ENCODE measurements around the gene BCAS3.
"Not testable (repeated sequence)": the region's sequence is repeated elsewhere in the genome, so short reads cannot be mapped to it uniquely, and the experiment has no call there.

BCAS3 gene
- 6.1 to 21.3 (median 12.1) reads per million in 17 experiments for total RNA-seq

GRCh38 chr17:60677308-60678117 lies at the start of gene BCAS3:
Gene BCAS3 (plus strand): TSS chr17:60677851.
- DNase-seq: peak; percentile 98 to 99 (median 98)

- DNase-seq: no peak
These were observed 49.3 kb upstream of the BCAS3 start for GRCh38 chr17:60628252-60628889.

GRCh38 chr17:60629120-60629519 lies 48.5 kb upstream of the BCAS3 start:
- no peak for DNase-seq

DNA sequence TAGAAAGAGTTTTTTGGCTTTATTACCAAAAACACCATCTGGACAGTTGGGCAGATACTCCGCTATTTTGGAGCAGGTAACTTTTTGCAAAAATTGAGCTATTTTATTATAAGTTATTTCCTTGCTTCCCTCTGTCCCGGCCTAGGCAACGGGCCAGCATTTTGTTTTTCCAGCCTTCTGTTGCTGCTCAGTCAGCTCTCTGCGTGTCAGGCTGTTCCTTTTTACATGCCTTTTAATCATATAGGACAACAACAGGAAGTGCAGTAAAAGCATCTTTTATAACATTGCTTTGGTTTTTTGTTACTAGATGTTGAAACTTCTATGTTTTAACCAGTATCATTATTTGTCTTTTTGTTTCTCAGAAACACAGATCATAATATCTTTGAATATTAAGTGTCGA lies 47.3 kb upstream of the BCAS3 start:
- peak; percentile 32 to 57 (median 52) for DNase-seq

GRCh38 chr17:60631119-60631518 lies 46.5 kb upstream of the BCAS3 start:
- DNase-seq: peak in 3 of 4 experiments; percentile 10 to 24 (median 19)

- DNase-seq: no peak
These were observed 40.0 kb upstream of the BCAS3 start for GRCh38 chr17:60637683-60638082.

- no peak for DNase-seq
These were observed 38.7 kb upstream of the BCAS3 start for GRCh38 chr17:60639019-60639330.

DNA sequence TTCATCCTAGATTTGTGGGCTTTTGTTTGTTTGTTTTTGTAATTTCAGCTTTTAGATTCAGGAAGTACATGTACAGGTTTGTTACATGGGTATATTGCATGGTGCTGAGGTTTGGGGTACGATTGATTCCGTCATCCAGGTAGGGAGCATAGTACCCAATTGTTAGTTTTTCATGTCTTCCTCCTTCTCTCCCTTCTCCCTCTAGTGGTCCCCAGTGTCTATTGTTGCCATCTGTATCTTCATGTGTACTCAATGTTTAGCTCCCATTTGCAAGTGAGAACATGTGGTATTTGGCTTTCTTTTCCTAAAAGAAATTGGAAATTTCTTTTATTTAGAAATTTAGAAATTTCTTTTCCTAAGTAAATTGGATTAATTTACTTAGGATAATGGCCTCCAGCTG lies 37.1 kb upstream of the BCAS3 start:
- DNase-seq: peak in 3 of 4 experiments; percentile 9 to 20 (median 20)

DNA sequence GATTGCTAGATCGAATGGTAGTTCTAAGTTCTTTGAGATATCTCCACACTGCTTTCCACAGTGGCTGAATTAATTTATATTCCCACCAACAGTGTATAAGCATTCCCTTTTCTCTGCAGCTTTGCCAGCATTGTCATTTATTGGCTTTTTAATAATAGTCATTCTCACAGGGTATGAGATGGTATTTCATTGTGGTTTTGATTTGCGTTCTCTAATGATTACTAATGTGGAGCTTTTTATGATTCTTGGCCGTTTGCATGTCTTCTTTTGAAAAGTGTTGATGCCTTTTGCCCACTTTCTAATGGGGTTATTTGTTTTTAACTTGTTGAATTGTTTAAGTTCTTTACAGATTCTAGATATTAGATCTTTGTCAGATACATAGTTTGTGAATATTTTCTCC lies 36.5 kb upstream of the BCAS3 start:
- no peak for DNase-seq

DNA sequence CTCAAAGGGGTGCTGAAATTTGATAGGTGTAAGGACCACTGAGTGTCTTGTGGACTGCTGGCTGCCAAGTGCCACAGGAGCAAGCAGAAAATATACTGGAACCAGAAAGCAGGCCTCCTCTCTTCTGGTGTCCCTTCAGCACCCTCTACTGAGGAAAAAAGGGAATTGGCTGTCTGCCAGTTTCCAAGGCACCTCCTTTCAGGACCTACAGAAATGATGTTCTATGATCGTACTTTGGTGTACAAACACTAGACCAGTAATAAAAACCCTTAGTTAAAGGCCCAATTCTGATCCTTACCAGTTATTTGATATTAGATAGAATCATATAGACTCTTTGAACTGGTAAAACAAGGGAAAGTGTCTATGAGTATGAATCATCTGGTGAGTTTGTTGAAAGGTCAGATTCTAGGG lies 35.8 kb upstream of the BCAS3 start:
- DNase-seq: peak; percentile 84 to 94 (median 86)

DNA sequence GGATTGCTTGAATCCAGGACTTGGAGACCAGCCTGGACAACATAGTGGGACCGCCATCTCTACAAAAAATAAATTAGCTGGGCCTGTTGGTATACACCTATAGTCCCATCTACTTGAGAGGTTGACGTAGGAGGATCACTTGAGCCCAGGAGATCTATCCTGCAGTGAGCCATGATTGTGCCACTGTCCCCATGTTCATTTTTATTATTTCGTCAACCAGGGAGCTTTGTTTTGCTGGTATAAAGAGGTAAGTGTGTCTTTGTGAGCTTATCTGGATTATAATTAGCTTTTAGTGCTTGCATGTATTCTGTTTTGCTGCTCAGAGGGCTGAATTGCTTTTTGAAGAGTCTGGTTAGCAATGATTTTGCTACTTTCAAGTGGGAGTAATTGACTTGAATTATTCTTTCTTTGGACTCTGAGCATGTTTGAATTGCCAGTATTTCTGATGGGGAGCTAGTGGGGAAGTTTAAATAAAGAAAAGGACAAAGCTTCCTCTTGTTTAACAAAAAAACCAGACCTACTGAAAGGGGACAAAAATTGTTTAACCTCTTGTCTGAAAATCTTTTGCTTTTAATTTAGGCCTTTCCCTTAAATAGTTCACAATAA lies 31.6 kb upstream of the BCAS3 start:
- no peak for DNase-seq

DNA sequence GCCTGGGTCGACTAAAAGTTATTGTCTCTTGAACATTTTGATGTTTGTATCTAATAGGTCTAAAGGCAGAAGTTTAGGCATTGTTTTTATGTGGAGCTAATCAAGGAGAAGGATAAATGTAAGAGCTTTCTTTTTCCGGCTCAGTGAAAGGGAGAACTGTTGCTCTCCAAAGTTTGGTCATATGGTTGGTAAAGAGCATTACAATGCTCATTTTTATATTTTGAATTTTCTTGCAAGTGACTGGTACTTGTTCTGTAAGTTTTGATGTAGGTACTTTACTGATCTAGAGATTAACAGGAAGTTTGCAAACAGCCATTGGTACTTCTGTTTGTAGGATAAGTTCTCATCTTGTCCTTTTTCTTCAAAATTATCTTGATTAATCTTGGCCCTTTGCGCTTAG lies 30.9 kb upstream of the BCAS3 start:
- no peak for DNase-seq

DNA sequence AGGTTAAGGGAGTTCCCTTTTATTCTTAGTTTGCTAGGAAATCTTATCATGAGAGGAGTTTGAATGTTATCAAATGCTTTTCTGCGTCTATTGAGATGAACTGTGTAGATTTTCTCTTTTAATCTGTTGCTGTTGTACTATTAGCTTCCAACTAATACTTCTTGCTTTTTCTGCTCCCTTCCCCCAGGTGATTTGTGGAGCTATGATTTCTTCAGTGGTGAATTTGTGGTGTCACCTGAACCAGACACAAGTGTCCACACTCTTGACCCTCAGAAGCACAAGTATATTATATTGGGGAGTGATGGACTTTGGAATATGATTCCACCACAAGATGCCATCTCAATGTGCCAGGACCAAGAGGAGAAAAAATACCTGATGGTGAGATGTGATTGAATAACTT lies 29.9 kb upstream of the BCAS3 start:
- DNase-seq: no peak

DNA sequence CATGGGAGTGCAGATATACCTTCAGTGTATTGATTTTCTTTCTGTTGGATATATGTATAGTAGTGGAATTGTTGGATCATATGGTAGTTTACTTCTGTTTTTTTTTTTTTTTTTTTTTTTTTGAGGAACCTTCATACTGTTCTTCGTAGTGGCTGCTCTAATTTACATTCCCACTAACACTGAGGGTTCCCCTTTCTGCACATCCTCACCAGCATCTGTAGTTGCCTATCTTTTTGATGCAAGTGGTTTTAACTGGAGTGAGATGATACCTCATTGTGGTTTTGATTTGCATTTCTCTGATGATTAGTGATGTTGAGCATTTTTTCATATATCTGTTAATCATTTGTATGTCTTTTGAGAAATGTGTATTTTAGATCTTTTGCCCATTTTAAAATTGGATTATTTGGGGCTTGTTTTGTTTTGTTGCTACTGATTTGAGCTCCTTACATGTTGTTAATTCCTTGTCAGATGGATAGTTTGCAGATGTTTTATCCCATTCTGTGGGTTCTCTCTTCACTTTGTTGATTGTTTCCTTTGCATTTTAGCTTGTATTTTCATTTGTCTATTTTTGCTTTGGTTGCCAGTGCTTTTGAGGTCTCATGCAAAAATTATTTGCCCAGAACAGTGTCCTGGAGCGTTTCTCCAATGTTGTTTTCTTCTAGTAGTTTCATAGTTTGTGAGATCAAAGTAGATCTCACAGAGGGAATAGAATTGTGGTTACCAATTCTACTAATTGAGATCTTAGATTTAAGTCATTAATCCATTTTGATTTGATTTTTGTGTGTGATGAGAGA lies 25.0 kb upstream of the BCAS3 start:
- DNase-seq: peak; percentile 29 to 70 (median 47)

GRCh38 chr17:60653569-60653968 lies 24.1 kb upstream of the BCAS3 start:
- DNase-seq: no peak

DNA sequence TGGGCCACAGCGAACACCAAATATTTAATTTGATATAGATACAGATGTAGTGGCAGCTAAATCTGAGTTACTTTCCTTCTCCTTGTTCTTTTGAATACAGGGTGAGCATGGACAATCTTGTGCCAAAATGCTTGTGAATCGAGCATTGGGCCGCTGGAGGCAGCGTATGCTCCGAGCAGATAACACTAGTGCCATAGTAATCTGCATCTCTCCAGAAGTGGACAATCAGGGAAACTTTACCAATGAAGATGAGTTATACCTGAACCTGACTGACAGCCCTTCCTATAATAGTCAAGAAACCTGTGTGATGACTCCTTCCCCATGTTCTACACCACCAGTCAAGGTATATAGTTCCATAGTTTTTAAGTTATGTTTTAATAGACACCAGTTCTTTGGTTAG lies 21.2 kb upstream of the BCAS3 start:
- no peak for DNase-seq

DNA sequence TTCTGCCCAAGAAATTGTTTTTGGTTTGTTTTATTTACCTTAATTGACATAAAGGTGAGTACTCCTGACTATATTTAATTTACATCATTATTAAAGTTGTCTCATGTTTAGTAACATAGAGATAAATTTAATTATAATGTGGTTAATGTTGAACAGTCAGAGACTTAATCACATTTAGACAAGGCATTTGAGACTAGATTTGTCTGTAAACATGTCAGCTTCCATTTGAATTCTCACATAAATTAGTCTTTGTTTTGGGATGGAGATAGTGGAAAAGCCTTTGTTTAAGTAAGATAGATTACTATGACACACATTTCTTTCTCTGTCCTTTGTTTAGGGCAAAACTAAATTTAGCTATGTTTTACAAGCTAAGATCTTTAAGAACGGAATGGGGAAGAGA lies 18.5 kb upstream of the BCAS3 start:
- DNase-seq: no peak

GRCh38 chr17:60661489-60661888 lies 16.2 kb upstream of the BCAS3 start:
- DNase-seq: no peak

DNA sequence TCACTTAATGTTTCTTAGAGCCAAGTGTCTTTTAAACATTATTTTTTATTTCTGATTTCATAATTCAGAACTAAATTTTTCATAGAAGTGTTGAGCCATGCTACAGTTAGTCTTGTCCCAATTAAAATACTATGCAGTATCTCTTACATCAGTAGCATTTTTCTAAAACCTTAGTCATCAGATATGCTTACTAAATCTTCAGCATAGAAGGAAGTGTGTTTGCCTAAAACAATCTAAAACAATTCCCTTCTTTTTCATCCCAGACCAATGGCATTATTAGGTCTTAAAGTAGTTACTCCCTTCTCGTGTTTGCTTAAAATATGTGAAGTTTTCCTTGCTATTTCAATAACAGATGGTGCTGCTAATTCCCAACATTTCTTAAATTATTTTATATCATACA lies 13.6 kb upstream of the BCAS3 start:
- no peak for DNase-seq

DNA sequence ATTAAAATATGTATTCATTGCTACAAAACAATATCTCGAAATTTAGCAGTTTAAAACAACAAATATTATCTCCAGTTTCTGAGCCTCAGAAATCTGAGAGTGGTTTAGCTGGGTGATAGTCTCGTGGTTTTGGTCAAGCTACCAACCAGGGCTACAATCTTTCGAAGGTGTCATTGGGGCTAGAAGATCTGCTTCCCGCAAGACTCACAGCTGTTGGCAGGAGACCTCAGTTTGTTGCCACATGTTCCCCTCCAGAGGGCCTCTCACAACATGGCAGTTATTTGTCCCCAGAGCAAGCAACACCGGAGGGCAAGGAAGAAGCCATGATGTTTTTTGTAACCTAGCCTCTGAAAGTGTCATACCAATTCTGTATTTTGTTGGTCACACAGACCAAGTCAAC lies 12.0 kb upstream of the BCAS3 start:
- no peak for DNase-seq

DNA sequence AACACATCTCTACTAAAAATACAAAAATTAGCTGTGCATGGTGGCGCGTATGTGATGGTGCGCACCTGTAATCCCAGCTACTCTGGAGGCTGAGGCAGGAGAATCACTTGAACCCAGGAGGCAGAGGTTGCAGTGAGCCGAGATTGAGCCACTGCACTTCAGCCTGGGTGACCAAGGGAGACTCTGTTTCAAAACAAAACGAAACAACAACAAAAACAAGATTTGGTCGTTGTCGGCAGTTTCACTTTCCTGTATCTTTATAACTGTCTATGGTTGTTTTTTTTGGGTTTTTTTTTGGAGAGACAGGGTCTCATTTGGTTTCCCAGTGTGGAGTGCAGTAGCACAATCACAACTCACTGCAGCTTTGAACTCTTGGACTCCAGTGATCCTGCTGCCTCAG lies 8.9 kb upstream of the BCAS3 start:
- not testable (repeated sequence) for DNase-seq

DNA sequence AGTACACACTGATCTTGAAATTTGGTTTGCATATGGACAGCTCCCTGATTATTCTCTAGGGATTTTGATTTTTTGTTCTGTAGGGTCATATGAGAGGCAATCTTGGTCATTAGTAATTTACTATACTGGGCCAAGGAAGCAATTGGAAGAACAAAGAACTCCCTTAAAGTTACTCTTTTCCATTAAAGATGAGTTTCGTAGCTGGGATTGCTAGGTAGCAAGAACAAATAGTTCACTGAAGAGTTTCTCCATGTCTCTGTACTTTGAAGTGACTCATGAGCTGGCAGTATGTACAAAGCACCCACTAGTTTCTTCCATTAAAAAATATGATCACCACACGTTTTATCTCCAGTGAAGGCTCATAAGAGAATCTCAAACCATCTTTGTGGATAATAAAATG lies 6.2 kb upstream of the BCAS3 start:
- no peak for DNase-seq

DNA sequence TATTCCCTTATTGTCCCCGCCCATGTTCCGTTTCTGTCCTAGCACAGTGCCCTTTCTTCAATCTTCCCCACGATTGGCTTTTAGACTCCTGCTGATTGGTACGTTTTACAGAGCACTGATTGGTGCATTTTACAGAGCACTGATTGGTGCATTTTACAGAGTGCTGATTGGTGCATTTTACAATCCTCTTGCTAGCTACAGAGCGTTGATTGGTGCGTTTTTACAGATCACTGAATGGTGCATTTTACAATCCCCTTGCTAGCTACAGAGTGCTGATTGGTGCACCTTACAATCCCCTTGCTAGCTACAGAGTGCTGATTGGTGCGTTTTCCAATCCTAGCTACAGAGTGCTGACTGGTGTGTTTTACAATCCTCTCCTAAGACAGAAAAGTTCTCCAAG lies 3.0 kb upstream of the BCAS3 start:
- DNase-seq: not testable (repeated sequence)
